HEK293 (cell line): ENCODE measurements around the gene ZNF236.

Experiments used
- ZNF530 ChIP-seq: fragments of 450-650 bp; formaldehyde crosslinking; IDR thresholded peaks from 2 replicates; pipeline ENCODE4 v1.5.1; 2016; ENCODE audit warnings: low read depth, missing biosample characterization, missing genetic modification characterization
- TF ChIP-seq, protein P1 (sequence below): fragments of 450-650 bp; formaldehyde crosslinking; IDR thresholded peaks from 2 replicates; pipeline ENCODE4 v1.5.1; 2016; ENCODE audit warnings: missing biosample characterization, missing genetic modification characterization
- TF ChIP-seq, protein P2 (sequence below): fragments of 450-650 bp; formaldehyde crosslinking; IDR thresholded peaks from 2 replicates; pipeline ENCODE4 v1.5.1; 2016; ENCODE audit warnings: missing biosample characterization, missing genetic modification characterization

- no peak for TF ChIP-seq ZNF530
- TF ChIP-seq, protein P1, sequence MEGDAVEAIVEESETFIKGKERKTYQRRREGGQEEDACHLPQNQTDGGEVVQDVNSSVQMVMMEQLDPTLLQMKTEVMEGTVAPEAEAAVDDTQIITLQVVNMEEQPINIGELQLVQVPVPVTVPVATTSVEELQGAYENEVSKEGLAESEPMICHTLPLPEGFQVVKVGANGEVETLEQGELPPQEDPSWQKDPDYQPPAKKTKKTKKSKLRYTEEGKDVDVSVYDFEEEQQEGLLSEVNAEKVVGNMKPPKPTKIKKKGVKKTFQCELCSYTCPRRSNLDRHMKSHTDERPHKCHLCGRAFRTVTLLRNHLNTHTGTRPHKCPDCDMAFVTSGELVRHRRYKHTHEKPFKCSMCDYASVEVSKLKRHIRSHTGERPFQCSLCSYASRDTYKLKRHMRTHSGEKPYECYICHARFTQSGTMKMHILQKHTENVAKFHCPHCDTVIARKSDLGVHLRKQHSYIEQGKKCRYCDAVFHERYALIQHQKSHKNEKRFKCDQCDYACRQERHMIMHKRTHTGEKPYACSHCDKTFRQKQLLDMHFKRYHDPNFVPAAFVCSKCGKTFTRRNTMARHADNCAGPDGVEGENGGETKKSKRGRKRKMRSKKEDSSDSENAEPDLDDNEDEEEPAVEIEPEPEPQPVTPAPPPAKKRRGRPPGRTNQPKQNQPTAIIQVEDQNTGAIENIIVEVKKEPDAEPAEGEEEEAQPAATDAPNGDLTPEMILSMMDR = no peak
- TF ChIP-seq, protein P2, sequence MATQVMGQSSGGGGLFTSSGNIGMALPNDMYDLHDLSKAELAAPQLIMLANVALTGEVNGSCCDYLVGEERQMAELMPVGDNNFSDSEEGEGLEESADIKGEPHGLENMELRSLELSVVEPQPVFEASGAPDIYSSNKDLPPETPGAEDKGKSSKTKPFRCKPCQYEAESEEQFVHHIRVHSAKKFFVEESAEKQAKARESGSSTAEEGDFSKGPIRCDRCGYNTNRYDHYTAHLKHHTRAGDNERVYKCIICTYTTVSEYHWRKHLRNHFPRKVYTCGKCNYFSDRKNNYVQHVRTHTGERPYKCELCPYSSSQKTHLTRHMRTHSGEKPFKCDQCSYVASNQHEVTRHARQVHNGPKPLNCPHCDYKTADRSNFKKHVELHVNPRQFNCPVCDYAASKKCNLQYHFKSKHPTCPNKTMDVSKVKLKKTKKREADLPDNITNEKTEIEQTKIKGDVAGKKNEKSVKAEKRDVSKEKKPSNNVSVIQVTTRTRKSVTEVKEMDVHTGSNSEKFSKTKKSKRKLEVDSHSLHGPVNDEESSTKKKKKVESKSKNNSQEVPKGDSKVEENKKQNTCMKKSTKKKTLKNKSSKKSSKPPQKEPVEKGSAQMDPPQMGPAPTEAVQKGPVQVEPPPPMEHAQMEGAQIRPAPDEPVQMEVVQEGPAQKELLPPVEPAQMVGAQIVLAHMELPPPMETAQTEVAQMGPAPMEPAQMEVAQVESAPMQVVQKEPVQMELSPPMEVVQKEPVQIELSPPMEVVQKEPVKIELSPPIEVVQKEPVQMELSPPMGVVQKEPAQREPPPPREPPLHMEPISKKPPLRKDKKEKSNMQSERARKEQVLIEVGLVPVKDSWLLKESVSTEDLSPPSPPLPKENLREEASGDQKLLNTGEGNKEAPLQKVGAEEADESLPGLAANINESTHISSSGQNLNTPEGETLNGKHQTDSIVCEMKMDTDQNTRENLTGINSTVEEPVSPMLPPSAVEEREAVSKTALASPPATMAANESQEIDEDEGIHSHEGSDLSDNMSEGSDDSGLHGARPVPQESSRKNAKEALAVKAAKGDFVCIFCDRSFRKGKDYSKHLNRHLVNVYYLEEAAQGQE = no peak
Observed at GRCh38 chr18:76866666-76867065, 44.3 kb downstream of the ZNF236 start.
